ENCODE results near the gene AEBP2. TPM values are rescaled to one million over a fixed set of nuclear protein-coding genes. Genes with fewer than 3 reads are reported as not detected.
A peak's percentile ranks its signal among the peaks of the same experiment; 100 is the strongest.

Gene AEBP2
- total and polyA plus RNA-seq, 2 of the 4 experiments (the other 2 are of a cell fraction) = 15.5 to 21.7 TPM

DNA sequence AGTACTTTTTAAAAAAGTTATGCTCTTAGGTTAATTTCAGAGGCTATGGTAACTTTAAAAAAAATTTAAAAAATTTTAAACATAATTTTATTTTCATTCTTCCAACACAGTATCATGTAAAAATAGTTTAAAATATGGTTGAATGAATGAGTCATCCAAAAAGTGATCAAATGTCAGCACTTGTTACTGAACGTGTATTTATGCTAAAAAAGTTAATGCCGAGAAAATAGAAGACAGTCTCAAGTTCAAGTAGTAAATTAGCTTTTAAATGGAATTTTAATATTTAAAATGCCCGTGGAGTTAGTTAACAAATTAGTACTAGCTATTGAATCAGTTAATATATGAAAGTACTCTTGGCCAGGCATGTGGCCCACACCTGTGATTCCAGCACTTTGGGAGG lies 4.8 kb downstream of the AEBP2 start:
- Histone ChIP-seq H2AFZ (replicated peaks; ENCODE audit: low read length, poor library complexity) (no peak overlapping the region), H2BK120ac (ENCODE audit: low read depth, low read length) (no peak overlapping the region), H2BK15ac (ENCODE audit: low read depth, low read length) (no peak overlapping the region), H3K9me1 (ENCODE audit: insufficient read depth, low read length) (peaks cover 8% of the 10 kb centered on the region), H3K9me3 (ENCODE audit: control insufficient read depth, insufficient read depth, low read length) (no peaks in the 10 kb centered on the region), H4K5ac (ENCODE audit: low read depth, low read length) (no peak overlapping the region), H3K56ac (ENCODE audit: extremely low read depth, insufficient read depth, low read length) (no peak overlapping the region), H4K91ac (ENCODE audit: insufficient read depth, low read depth, low read length) (no peak overlapping the region), H2BK5ac (ENCODE audit: low read depth, low read length, poor library complexity, severe bottlenecking) (no peak overlapping the region), H2BK20ac (ENCODE audit: low read depth, low read length) (no peak overlapping the region), H4K8ac (ENCODE audit: low read depth in 2 of 2, low read length in 2 of 2) (no peak overlapping the region), H2AK9ac (replicated peaks; ENCODE audit: low read depth, low read length, poor library complexity) (no peak overlapping the region), H3K4me1 (ENCODE audit: control insufficient read depth, insufficient read depth, low read length) (peaks cover 2% of the 10 kb centered on the region; the same call in 1 of the 2 replicates), H3K36me3 (ENCODE audit: control insufficient read depth, insufficient read depth, low read length) (peaks cover 7% of the 10 kb centered on the region), H3K4ac (ENCODE audit: low read depth, low read length) (no peak overlapping the region), H4K20me1 (ENCODE audit: insufficient read depth, low read length) (peaks cover 78% of the 10 kb centered on the region), H2AK5ac (ENCODE audit: low read depth, low read length) (no peak overlapping the region), H3K9ac (ENCODE audit: low read depth, low read length) (no peak overlapping the region), H3K4me3 (ENCODE audit: insufficient read depth, low read depth, low read length) (no peak overlapping the region), H3K23ac (ENCODE audit: low read depth, low read length) (no peak overlapping the region), H3K18ac (ENCODE audit: low read depth, low read length) (no peak overlapping the region), H3K14ac (replicated peaks; ENCODE audit: low read depth, low read length) (no peak overlapping the region), H3K4me2 (ENCODE audit: low read depth, low read length) (peak overlapping the region; percentile 44; the same call in 1 of the 2 replicates), H3K79me1 (ENCODE audit: low read depth in 1 of 2, low read length in 2 of 2) (peaks cover 3 to 48% of the 10 kb centered on the region in 2 experiments; a peak in 3 of 4 replicates), H3K27ac (ENCODE audit: insufficient read depth, low read length) (no peak overlapping the region), H3K27me3 (ENCODE audit: control insufficient read depth, insufficient read depth, low read length) (no peaks in the 10 kb centered on the region)
- ChIA-PET POLR2A (ENCODE audit: unreplicated experiment) (no interaction called here), CTCF (no interaction called here)
- TF ChIP-seq MAFK (IDR thresholded peaks at IDR 0.05; ENCODE audit: low read depth, low read length) (no peak), FOS (IDR thresholded peaks at IDR 0.05; ENCODE audit: low read depth, low read length) (peak; percentile 67)
- intact Hi-C loops (cut with micrococcal nuclease) = loop anchor here (5.0 kb wide), 1 partner anchor 52 kb away; no protein-coding TSS in a partner anchor
- DNase-seq = peak; percentile 44
- ATAC-seq (ENCODE audit: low read depth) = no peak
- dilution Hi-C loops (cut with HindIII; ENCODE audit: low sequenced_read_pairs, unreplicated experiment) = no loop called here
- 80% methylated on average over 1 of the region's 3 CpGs; no CpG with 5 or more reads in 1 of the 2 experiments for WGBS, 2 experiments (ENCODE audit: extremely low coverage in 2 of 2, insufficient read length in 1 of 2)
- no TSS peak for BruUV-seq (replicated peaks)
- in situ Hi-C loops (cut with MboI; ENCODE audit: low sequenced_read_pairs) = no loop called here

Data from IMR-90 (cell line).